OCI-LY1 (cell line): Measurements from ENCODE around the gene SLC6A18.

ENCODE experiments used
- H2AFZ ChIP-seq: fragments of 200-600 bp; sonication (generic), shearing (Covaris generic); 2 replicates; pipeline ENCODE4 v1.6.0; 2014; ENCODE audit warnings: antibody characterized with exemption, mild to moderate bottlenecking, low read length
- H3F3A ChIP-seq: fragments of 200-600 bp; sonication (generic), shearing (Covaris generic); 2 replicates; pipeline ENCODE4 v1.6.0; 2014; ENCODE audit warnings: mild to moderate bottlenecking, antibody characterized with exemption, low read length, moderate library complexity; ENCODE audit not compliant: insufficient read depth
- H3K27ac ChIP-seq: fragments of 200-600 bp; sonication (generic); 2 replicates; pipeline ENCODE4 v1.5.1; 2014; ENCODE audit warnings: low read length, mixed run types, mild to moderate bottlenecking, low read depth; ENCODE audit not compliant: poor library complexity, severe bottlenecking
- H3K27me3 ChIP-seq: fragments of 200-600 bp; sonication (generic); 2 replicates; pipeline ENCODE4 v1.6.0; 2014; ENCODE audit warnings: antibody characterized with exemption, mild to moderate bottlenecking, low read length, moderate library complexity; ENCODE audit not compliant: insufficient read depth
- H3K36me3 ChIP-seq: fragments of 200-600 bp; sonication (generic); 2 replicates; pipeline ENCODE4 v1.6.1; 2014; ENCODE audit warnings: mild to moderate bottlenecking, antibody characterized with exemption, low read length, moderate library complexity, mixed read lengths; ENCODE audit not compliant: insufficient read depth
- H3K4me1 ChIP-seq: fragments of 200-600 bp; sonication (generic); 2 replicates; pipeline ENCODE4 v1.5.1; 2014; ENCODE audit warnings: mild to moderate bottlenecking, low read length, moderate library complexity; ENCODE audit not compliant: insufficient read depth, severe bottlenecking
- H3K4me2 ChIP-seq: fragments of 200-600 bp; sonication (generic), shearing (Covaris generic); 2 replicates; pipeline ENCODE4 v1.6.1; 2014; ENCODE audit warnings: low read length
- H3K4me3 ChIP-seq: fragments of 200-600 bp; sonication (generic); 2 replicates; pipeline ENCODE4 v1.5.1; 2014; ENCODE audit warnings: low read length, low read depth, mild to moderate bottlenecking, mixed read lengths; ENCODE audit not compliant: poor library complexity, severe bottlenecking
- H3K79me2 ChIP-seq: fragments of 200-600 bp; shearing (Covaris generic); 2 replicates; pipeline ENCODE4 v1.6.1; 2016; ENCODE audit warnings: mixed run types, low read length, mixed read lengths; ENCODE audit not compliant: insufficient read depth
- H3K9ac ChIP-seq: fragments of 200-600 bp; sonication (generic), shearing (Covaris generic); 2 replicates; pipeline ENCODE4 v1.6.1; 2014; ENCODE audit warnings: mild to moderate bottlenecking, low read length, mixed read lengths
- H3K9me2 ChIP-seq: fragments of 200-600 bp; sonication (generic), shearing (Covaris generic); 2 replicates; pipeline ENCODE4 v1.6.1; 2014; ENCODE audit warnings: low read depth, mild to moderate bottlenecking, low read length, mixed read lengths
- H3K9me3 ChIP-seq: fragments of 200-600 bp; shearing (Covaris generic); 2 replicates; pipeline ENCODE4 v1.6.1; 2014; ENCODE audit warnings: low read length, mixed read lengths
- H4K20me1 ChIP-seq: fragments of 200-600 bp; sonication (generic), shearing (Covaris generic); 2 replicates; pipeline ENCODE4 v1.6.0; 2016; ENCODE audit warnings: mild to moderate bottlenecking, low read length; ENCODE audit not compliant: insufficient read depth
- CTCF ChIP-seq: fragments of 200-600 bp; sonication (generic), shearing (Covaris generic); IDR thresholded peaks from 2 replicates; pipeline ENCODE4 v1.5.1; 2017; ENCODE audit warnings: mild to moderate bottlenecking, antibody characterized with exemption, low read length, moderate library complexity, mixed read lengths
- EZH2 ChIP-seq: fragments of 200-600 bp; sonication (generic), shearing (Covaris generic); IDR thresholded peaks from 2 replicates; pipeline ENCODE4 v1.8.0; 2017; ENCODE audit warnings: borderline replicate concordance, mixed run types, mild to moderate bottlenecking, antibody characterized with exemption, low read length, moderate library complexity, mixed read lengths

Gene SLC6A18

DNA sequence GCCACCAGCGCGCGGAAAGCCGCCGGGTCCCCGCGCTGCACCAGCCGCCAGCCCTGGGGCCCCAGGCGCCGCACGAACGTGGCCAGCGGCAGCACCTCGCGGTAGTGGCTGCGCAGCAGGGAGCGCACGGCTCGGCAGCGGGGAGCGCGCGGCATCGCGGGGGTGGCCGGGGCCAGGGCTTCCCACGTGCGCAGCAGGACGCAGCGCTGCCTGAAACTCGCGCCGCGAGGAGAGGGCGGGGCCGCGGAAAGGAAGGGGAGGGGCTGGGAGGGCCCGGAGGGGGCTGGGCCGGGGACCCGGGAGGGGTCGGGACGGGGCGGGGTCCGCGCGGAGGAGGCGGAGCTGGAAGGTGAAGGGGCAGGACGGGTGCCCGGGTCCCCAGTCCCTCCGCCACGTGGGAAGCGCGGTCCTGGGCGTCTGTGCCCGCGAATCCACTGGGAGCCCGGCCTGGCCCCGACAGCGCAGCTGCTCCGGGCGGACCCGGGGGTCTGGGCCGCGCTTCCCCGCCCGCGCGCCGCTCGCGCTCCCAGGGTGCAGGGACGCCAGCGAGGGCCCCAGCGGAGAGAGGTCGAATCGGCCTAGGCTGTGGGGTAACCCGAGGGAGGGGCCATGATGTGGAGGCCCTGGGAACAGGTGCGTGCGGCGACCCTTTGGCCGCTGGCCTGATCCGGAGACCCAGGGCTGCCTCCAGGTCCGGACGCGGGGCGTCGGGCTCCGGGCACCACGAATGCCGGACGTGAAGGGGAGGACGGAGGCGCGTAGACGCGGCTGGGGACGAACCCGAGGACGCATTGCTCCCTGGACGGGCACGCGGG lies 69.9 kb downstream of the SLC6A18 start, which contains the start of gene TERT:
Gene TERT (minus strand): TSS at position 234 of the 815 bp plus-strand sequence. CDS start 79 bp downstream, at position 155.
- Histone ChIP-seq H3K27me3 (no peaks in the 10 kb centered on the region), H3K4me1 (peaks cover 69% of the 10 kb centered on the region), H2AFZ (no peak within 1 kb of the TSS), H3K9ac (peak within 1 kb of the TSS; percentile 76), H3K79me2 (no peaks in the 10 kb centered on the region; the same call in 1 of the 2 replicates), H3F3A (no peaks in the 10 kb centered on the region), H3K4me3 (peak within 1 kb of the TSS; percentile 69), H3K36me3 (peaks cover 14% of the 10 kb centered on the region), H3K9me2 (no peaks in the 10 kb centered on the region), H3K4me2 (peak within 1 kb of the TSS; percentile 81), H3K9me3 (no peaks in the 10 kb centered on the region), H3K27ac (peak within 1 kb of the TSS; percentile 63), H4K20me1 (no peaks in the 10 kb centered on the region)
- TF ChIP-seq EZH2 (no peak), CTCF (no peak)

DNA sequence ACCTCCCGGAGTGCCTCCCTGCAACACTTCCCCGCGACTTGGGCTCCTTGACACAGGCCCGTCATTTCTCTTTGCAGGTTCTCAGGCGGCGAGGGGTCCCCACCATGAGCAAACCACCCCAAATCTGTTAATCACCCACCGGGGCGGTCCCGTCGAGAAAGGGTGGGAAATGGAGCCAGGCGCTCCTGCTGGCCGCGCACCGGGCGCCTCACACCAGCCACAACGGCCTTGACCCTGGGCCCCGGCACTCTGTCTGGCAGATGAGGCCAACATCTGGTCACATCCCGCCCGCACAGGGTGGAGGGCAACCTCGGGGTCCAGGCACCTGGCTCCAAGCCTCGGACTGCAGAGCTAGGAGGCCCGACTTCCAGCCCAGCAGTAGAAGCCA lies 70.5 kb downstream of the SLC6A18 start:
- no peak for TF ChIP-seq EZH2
- no peak for TF ChIP-seq CTCF
- peak overlapping the region; percentile 63 for H3K27ac ChIP-seq
- no peak overlapping the region for H2AFZ ChIP-seq
- H3K4me3 ChIP-seq: peak overlapping the region; percentile 69
- no peaks in the 10 kb centered on the region for H3F3A ChIP-seq
- H3K9me2 ChIP-seq: no peaks in the 10 kb centered on the region
- no peaks in the 10 kb centered on the region for H4K20me1 ChIP-seq
- no peaks in the 10 kb centered on the region; the same call in 1 of the 2 replicates for H3K79me2 ChIP-seq
- peak overlapping the region; percentile 76 for H3K9ac ChIP-seq
- H3K27me3 ChIP-seq: no peaks in the 10 kb centered on the region
- H3K36me3 ChIP-seq: peaks cover 14% of the 10 kb centered on the region
- H3K4me2 ChIP-seq: peak overlapping the region; percentile 81
- H3K4me1 ChIP-seq: peaks cover 71% of the 10 kb centered on the region
- H3K9me3 ChIP-seq: no peaks in the 10 kb centered on the region
